HUES6 (cell line): Measurements from ENCODE around the gene MAN2A2.

ENCODE experiments used
- H3K27ac ChIP-seq: 2 replicates; pipeline ENCODE4 v1.7.0; 2013; ENCODE audit warnings: low read depth, mild to moderate bottlenecking, low read length, inconsistent platforms
- H3K27me3 ChIP-seq: 2 replicates; pipeline ENCODE4 v1.6.1; 2013; ENCODE audit warnings: low read length; ENCODE audit not compliant: control insufficient read depth, insufficient read depth
- H3K36me3 ChIP-seq: 2 replicates; pipeline ENCODE4 v1.6.1; 2013; ENCODE audit warnings: low read length; ENCODE audit not compliant: control insufficient read depth, insufficient read depth
- H3K4me1 ChIP-seq: 2 replicates; pipeline ENCODE4 v1.6.1; 2013; ENCODE audit warnings: low read length; ENCODE audit not compliant: control insufficient read depth, insufficient read depth
- H3K4me3 ChIP-seq: 2 replicates; pipeline ENCODE4 v1.5.1; 2013; ENCODE audit warnings: low read depth, low read length
- H3K9ac ChIP-seq: one replicate; pipeline ENCODE4 v1.6.1; 2013; ENCODE audit warnings: mild to moderate bottlenecking, low read length
- H3K9me3 ChIP-seq: 2 replicates; pipeline ENCODE4 v1.6.1; 2013; ENCODE audit warnings: low read depth, low read length; ENCODE audit not compliant: control insufficient read depth, insufficient read depth

The MAN2A2 gene

DNA sequence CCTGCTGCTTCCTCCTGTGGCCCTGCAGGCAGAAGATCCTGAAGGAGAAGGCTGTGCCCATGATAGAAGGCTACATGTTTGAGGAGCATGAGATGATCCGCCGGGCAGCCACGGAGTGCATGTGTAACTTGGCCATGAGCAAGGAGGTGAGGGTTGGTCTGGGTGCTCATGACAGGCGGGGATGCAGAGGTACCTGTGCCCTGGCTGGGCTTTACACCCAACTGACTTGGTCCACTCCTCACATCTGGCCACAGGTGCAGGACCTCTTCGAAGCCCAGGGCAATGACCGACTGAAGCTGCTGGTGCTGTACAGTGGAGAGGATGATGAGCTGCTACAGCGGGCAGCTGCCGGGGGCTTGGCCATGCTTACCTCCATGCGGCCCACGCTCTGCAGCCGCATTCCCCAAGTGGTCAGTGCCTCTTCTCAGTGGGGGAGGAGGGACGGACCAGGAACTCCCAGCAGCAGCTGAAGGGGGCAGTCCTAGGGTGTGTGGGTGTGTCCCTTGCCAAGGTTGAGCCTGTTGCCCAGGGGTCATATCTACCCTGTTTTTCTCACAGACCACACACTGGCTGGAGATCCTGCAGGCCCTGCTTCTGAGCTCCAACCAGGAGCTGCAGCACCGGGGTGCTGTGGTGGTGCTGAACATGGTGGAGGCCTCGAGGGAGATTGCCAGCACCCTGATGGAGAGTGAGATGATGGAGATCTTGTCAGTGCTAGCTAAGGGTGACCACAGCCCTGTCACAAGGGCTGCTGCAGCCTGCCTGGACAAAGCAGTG, 50.0 kb downstream of the MAN2A2 start:
- no peak overlapping the region for H3K9ac ChIP-seq
- peaks cover 14% of the 10 kb centered on the region for H3K4me1 ChIP-seq
- no peak overlapping the region for H3K4me3 ChIP-seq
- H3K9me3 ChIP-seq, result no peaks in the 10 kb centered on the region
- H3K27ac ChIP-seq, result no peak overlapping the region
- H3K36me3 ChIP-seq, result peaks cover 56% of the 10 kb centered on the region
- H3K27me3 ChIP-seq, result peaks cover 6% of the 10 kb centered on the region; the same call in 1 of the 2 replicates

DNA sequence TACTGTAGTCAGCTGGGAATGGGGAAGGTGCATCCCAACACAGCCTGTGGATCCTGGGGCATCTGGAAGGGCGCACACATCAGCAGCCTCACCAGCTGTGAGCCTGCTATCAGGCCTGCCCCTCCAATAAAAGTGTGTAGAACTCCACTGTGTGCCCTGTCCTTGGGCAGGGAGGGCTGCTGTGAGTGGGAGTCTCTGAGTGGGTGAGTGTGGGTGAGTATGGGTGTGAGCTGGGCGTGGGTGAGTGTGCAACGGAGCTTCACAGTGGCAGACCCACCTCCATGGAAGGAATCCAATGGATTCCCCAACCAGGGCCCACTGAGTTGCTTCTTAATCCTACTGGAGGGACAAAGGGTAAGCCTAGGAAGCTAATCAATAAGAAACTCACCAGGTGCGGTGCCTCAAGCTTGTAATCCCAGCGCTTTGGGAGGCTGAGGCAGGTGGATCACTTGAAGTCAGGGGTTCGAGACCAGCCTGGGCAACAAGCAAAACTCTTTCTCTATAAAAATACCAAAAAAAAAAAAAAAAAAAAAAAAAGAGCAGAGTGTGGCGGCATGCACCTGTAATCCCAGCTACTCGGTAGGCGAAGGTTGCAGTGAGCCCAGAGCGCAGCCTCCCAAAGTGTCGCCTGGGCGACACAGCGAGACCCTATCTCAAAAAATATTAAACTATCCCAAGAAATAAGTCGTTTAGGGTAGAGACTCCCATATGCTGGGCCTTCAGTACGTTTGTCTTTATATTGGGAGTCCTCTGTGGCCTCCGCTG, 51.0 kb downstream of the MAN2A2 start:
- Histone ChIP-seq H3K9ac (no peak overlapping the region), H3K9me3 (no peaks in the 10 kb centered on the region), H3K4me1 (peaks cover 14% of the 10 kb centered on the region), H3K4me3 (peak overlapping the region; percentile 78; the same call in 1 of the 2 replicates), H3K27ac (no peak overlapping the region), H3K36me3 (peaks cover 48% of the 10 kb centered on the region), H3K27me3 (peaks cover 6% of the 10 kb centered on the region; the same call in 1 of the 2 replicates)

DNA sequence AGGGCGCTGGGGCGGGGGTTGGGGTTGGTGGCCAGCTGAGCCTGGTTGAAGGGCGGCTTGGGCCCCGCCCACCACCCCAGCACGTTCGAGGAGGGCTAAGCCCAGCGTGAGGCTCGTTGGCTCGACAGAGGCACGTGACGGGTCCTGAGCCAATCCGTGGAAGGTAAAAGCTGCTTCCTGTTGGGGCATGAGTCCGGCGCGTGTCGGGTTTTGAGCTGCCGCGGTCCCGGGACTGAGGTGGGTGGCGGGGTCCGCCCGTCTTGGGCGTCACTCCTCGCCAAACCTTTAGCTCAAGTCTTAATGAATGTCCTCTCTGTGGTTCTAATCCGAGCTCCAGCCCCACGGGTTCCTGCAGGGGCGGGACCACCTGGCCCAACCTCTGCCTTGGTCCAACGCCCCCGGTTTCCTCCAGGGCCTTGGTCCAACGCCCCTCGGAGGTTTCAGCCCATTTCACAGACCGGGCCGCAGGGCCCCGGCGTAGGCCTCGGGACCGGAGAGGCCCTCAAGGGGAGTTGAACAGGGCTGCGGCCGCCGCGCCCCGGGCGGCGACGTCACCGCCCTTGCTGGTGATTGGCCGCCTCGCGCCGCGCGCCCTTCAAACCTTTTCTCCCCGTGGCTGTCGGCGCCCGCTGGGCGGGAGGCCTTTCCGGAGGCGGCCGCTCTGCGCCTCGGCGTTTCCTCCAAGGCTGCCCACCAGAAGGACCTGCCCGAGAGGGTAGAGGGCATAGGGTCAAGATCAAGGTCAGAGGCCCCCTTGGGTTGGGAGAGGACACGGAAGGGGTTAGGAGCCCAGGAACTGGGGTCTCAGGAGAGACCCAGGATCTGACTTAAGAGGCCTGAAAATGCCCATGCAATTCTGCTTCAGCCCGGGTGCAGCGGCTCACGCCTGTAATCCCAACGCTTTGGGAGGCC, 51.9 kb downstream of the MAN2A2 start, which contains the start of gene RCCD1:
RCCD1 (plus strand) TSS at position 173 of the 912 bp plus-strand sequence. CDS start 1,851 bp downstream, outside the sequence.
- peak within 1 kb of the TSS; percentile 97 for H3K27ac ChIP-seq
- H3K4me3 ChIP-seq, result peak within 1 kb of the TSS; percentile 78
- H3K9me3 ChIP-seq, result no peaks in the 10 kb centered on the region
- peaks cover 14% of the 10 kb centered on the region for H3K4me1 ChIP-seq
- peak within 1 kb of the TSS; percentile 93 for H3K9ac ChIP-seq
- peaks cover 6% of the 10 kb centered on the region; the same call in 1 of the 2 replicates for H3K27me3 ChIP-seq
- peaks cover 42% of the 10 kb centered on the region for H3K36me3 ChIP-seq

DNA sequence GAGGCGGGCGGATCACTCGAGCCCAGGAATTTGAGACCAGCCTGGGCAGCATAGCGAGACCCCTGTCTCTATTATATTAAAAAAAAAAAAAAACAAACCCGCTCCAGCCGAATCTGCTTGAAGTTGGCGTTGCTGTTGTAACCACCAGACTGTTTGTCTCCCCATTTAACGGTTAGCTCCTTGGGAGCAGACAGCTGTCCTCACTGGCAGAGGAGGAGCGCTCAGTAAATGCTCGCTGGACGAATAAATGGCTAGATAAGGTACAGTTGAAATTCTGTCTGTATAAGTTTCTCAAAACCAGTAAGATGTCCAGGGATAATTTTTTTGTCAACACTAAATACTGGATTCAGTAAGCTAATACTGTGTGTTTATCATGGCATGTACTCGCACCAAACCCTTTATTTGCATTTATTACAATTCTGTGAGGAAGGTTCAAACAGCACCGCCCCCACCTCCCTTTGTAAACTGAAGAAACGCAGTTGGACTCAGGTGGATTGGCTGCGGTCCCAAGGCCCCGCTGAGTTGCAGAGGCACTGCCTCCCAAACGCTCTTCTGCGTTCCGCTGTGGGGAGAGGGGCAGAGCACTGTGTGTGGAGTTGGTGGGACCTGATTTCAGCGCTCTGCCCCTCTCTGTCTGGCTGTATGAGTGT, 52.6 kb downstream of the MAN2A2 start:
- peak overlapping the region; percentile 97; the same call in 1 of the 2 replicates for H3K27ac ChIP-seq
- H3K36me3 ChIP-seq, result peaks cover 41% of the 10 kb centered on the region
- H3K9me3 ChIP-seq, result no peaks in the 10 kb centered on the region
- peak overlapping the region; percentile 78 for H3K4me3 ChIP-seq
- H3K9ac ChIP-seq, result peak overlapping the region; percentile 93
- peaks cover 14% of the 10 kb centered on the region for H3K4me1 ChIP-seq
- H3K27me3 ChIP-seq, result peaks cover 6% of the 10 kb centered on the region; the same call in 1 of the 2 replicates

DNA sequence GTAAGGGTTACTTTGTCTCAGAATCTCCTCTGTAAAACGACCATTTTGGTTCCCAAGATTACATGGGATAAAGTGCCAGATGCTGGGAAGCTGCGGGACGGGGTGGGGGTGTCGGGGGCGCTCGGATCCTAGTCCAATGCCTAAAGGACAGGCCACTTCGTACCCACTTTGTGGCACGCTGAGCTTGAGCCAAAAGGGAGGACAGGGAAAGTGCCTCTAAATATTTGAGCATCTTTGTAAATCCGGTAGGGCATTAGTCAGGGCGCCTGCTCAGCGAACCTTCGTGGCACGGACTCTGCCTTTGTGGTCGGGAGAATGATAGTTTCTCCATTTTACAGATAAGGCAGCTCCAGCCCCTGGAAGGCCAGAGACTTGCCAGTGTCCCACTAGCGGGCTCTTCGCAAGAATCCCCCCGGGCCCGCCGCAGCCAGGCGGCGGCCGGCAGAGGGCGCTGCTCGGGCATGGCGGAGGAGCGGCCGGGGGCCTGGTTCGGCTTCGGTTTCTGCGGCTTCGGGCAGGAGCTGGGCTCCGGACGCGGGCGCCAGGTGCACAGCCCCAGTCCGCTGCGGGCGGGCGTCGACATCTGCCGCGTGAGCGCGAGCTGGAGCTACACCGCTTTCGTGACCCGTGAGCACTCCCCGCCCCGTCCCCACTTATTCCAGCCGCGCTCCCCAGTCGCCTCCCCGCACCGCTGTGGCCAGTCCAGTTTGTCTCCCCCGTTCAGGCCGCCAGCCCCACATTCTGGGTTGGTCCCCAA, 53.4 kb downstream of the MAN2A2 start:
- Histone ChIP-seq H3K9ac (peak overlapping the region; percentile 72), H3K9me3 (no peaks in the 10 kb centered on the region), H3K4me3 (peak overlapping the region; percentile 78), H3K4me1 (peaks cover 14% of the 10 kb centered on the region), H3K27me3 (peaks cover 6% of the 10 kb centered on the region; the same call in 1 of the 2 replicates), H3K27ac (no peak overlapping the region), H3K36me3 (peaks cover 41% of the 10 kb centered on the region)

DNA sequence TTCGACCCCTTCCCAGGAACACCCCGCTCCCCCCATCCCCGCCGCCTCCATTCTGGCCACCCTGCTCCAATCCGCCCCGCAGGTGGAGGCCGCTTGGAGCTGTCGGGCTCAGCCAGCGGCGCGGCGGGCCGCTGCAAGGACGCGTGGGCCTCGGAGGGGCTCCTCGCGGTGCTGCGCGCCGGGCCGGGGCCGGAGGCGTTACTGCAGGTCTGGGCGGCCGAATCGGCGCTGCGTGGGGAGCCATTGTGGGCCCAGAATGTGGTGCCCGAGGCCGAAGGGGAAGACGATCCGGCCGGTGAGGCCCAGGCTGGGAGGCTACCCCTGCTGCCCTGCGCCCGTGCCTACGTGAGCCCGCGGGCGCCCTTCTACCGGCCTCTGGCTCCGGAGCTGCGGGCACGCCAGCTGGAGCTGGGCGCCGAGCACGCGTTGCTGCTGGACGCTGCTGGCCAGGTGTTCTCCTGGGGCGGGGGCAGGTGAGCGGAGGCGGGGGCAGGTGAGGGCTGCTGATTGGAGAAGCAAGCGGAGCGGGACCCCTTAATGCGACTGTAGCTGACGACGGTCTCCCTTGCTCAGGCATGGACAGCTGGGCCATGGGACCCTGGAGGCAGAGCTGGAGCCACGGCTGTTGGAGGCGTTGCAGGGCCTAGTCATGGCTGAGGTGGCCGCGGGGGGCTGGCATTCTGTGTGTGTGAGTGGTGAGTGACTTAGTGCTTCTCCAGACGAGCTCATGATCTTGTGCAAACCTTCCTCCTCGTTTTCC, 54.1 kb downstream of the MAN2A2 start:
- no peaks in the 10 kb centered on the region for H3K9me3 ChIP-seq
- peak overlapping the region; percentile 78 for H3K4me3 ChIP-seq
- peaks cover 42% of the 10 kb centered on the region for H3K36me3 ChIP-seq
- peak overlapping the region; percentile 72 for H3K9ac ChIP-seq
- H3K4me1 ChIP-seq, result peaks cover 14% of the 10 kb centered on the region
- no peak overlapping the region for H3K27ac ChIP-seq
- H3K27me3 ChIP-seq, result peaks cover 6% of the 10 kb centered on the region; the same call in 1 of the 2 replicates

DNA sequence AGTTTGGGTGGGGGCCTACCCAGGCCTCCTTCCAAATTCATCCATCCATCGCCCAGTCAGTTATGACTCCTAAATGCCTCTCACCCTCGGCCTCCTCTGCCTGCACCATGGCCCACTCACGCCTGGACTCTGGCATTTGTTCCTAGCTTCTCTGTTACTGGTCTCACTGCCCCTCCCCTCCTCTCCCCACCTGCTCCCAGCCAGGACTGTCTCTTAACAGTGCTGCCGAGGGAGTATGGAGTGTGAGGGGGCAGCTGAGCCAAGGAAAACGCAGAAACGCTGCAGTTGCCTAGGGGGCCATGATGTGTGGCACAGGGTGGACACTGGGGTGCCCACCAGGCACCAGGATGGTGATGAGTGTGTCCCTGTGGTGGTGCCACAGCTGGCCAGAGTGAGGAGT, 54.7 kb downstream of the MAN2A2 start:
- Histone ChIP-seq H3K9me3 (no peaks in the 10 kb centered on the region), H3K27ac (no peak overlapping the region), H3K4me1 (peaks cover 14% of the 10 kb centered on the region), H3K4me3 (peak overlapping the region; percentile 78), H3K27me3 (peaks cover 6% of the 10 kb centered on the region; the same call in 1 of the 2 replicates), H3K9ac (peak overlapping the region; percentile 72), H3K36me3 (peaks cover 44% of the 10 kb centered on the region)

DNA sequence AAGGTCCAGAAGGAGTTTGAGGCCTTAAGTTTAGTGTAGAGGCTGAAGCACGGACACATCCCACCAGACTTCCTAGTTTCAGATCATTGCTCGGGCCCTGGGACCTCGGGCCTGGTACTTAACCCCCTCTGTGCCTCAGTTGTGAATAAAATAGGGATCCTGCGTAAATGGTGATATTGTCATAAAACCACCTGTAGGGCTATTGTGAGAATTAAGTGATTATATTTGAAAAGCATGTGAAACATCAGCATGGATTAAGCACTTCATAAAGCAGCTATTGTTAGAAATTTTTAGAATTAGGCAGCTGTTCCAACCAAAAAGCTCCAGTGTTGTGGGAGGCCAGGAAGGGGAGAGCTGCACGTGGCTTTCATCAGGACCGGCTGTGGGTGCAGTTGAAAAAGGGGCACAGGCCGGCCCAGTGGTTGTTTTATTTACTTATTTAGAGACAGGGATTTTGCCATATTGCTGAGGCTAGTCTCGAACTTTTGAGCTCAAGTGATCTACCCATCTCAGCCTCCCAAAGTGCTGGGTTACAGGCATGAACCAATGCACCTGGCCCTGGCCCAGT, 56.0 kb downstream of the MAN2A2 start:
- Histone ChIP-seq H3K36me3 (peaks cover 44% of the 10 kb centered on the region), H3K4me3 (no peak overlapping the region), H3K27ac (no peak overlapping the region), H3K9ac (no peak overlapping the region), H3K9me3 (no peaks in the 10 kb centered on the region), H3K4me1 (peaks cover 14% of the 10 kb centered on the region), H3K27me3 (peaks cover 6% of the 10 kb centered on the region; the same call in 1 of the 2 replicates)

DNA sequence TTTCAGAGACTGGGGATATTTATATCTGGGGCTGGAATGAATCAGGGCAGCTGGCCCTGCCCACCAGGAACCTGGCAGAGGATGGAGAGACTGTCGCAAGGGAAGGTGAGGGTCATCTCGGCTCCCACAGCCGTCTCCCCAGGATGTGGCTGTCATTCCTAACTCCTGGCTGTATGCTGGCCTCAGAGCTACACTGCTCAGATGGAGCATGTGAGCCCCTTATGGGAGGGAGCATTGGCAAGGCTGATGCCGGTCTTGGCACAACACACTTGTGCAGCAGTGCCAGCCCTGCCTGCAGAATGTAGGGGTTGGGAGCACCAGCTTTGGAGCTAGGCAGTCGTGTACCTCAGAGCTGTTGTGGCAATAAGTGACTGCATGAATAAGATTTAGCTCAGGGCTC, 56.8 kb downstream of the MAN2A2 start:
- Histone ChIP-seq H3K27ac (no peak overlapping the region), H3K27me3 (peaks cover 6% of the 10 kb centered on the region; the same call in 1 of the 2 replicates), H3K9me3 (no peaks in the 10 kb centered on the region), H3K4me1 (peaks cover 14% of the 10 kb centered on the region), H3K9ac (no peak overlapping the region), H3K4me3 (no peak overlapping the region), H3K36me3 (peaks cover 48% of the 10 kb centered on the region)
